Lung (tissue), 12 donors: ENCODE results near the gene ZBTB2. TPM values are rescaled to one million over a fixed set of nuclear protein-coding genes. Genes with fewer than 3 reads are reported as not detected.
"Not testable (repeated sequence)": the region's sequence is repeated elsewhere in the genome, so short reads cannot be mapped to it uniquely, and the experiment has no call there.

Experiments
- ATAC-seq: fragments of 200-7000 bp; cut with Tn5 transposase; one replicate; pipeline ENCODE4 v1.9.1; 2020; ENCODE audit warnings: moderate number of reproducible peaks; ENCODE audit not compliant: insufficient read depth, low FRiP score
- DNase-seq, 3 donors: peaks; one replicate each; pipeline ENCODE4 v3.0.0-alpha.2; 2013 to 2017
- H3K27ac ChIP-seq, 2 donors: one replicate each; pipeline ENCODE4 v1.5.1; 2013; ENCODE audit warnings: mild to moderate bottlenecking in 2 of 2, moderate library complexity in 2 of 2, control low read depth in 1 of 2, inconsistent platforms in 1 of 2, low read depth in 1 of 2, low read length in 1 of 2
- H3K27me3 ChIP-seq, 3 donors: one replicate each; pipeline ENCODE4 v1.5.1; 2013; ENCODE audit warnings: low read length in 2 of 3; ENCODE audit not compliant: control insufficient read depth in 3 of 3, insufficient read depth in 3 of 3
- H3K36me3 ChIP-seq, 4 donors: one replicate each; pipeline ENCODE4 v1.5.1; 2013; ENCODE audit warnings: low read length in 4 of 4, mild to moderate bottlenecking in 1 of 4, moderate library complexity in 1 of 4; ENCODE audit not compliant: control insufficient read depth in 4 of 4, insufficient read depth in 4 of 4
- H3K4me1 ChIP-seq, 5 donors: one replicate each; pipeline ENCODE4 v1.5.1; 2013; ENCODE audit warnings: low read length in 5 of 5, mild to moderate bottlenecking in 2 of 5, moderate library complexity in 1 of 5; ENCODE audit not compliant: control insufficient read depth in 5 of 5, insufficient read depth in 5 of 5
- H3K4me3 ChIP-seq: one replicate; pipeline ENCODE4 v1.5.1; 2013; ENCODE audit warnings: mild to moderate bottlenecking, control low read depth, moderate library complexity
- H3K9ac ChIP-seq, 2 donors: one replicate each; pipeline ENCODE4 v1.5.1; 2013; ENCODE audit warnings: low read length in 2 of 2, control low read depth in 1 of 2; ENCODE audit not compliant: insufficient read depth in 1 of 2
- H3K9me3 ChIP-seq, 4 donors: one replicate each; pipeline ENCODE4 v1.5.1; 2013; ENCODE audit warnings: low read length in 3 of 4, mild to moderate bottlenecking in 1 of 4, moderate library complexity in 1 of 4; ENCODE audit not compliant: control insufficient read depth in 4 of 4, insufficient read depth in 3 of 4
- CTCF ChIP-seq: IDR thresholded peaks from 2 replicates; pipeline ENCODE4 v1.5.1; 2012; ENCODE audit warnings: mild to moderate bottlenecking; ENCODE audit errors: control extremely low read depth, extremely low read depth
- WGBS, 2 donors: extraction: QIAGEN DNeasy Blood & Tissue Kit; methylation state at CpG; one replicate each; pipeline ENCODE4 v1.1.7; 2013; 5-methylcytosine and 5-hydroxymethylcytosine counted together
- polyA plus RNA-seq, 2 donors: library from polyadenylated mRNA; stranded (reverse); fragments of 200-250 nt; gene quantifications; one replicate each; pipeline ENCODE4 v1.2.1, GENCODE V29; 2013
- total RNA-seq, 2 donors: library from RNA; depleted of rRNA in 1 of 2; stranded (reverse); fragments of >200 nt in 1 of 2; gene quantifications; one replicate each; pipeline ENCODE4 v1.2.1, GENCODE V29; 2014 to 2021
- donor health status: control.
- donor health status: control.
- donor health status: Bipolar disorder and iron deficiency.
- donor health status: healthy.
- donor health status: DM: yes; HTN: yes; CAD: no.

Gene ZBTB2
- total and polyA plus RNA-seq, 4 donors: 8.1 to 13.9 (median 9.8) TPM

GRCh38 chr6:151387175-151387970 lies 4.0 kb downstream of the ZBTB2 start:
- Histone ChIP-seq H3K9ac (no peak overlapping the region), H3K27ac (no peak overlapping the region), H3K27me3 (no peaks in the 10 kb centered on the region), H3K9me3 (no peaks in the 10 kb centered on the region), H3K4me1 (peaks cover 3 to 16% (median 4%) of the 10 kb centered on the region in 5 donors), H3K36me3 (peaks cover 0 to 4% (median 0%) of the 10 kb centered on the region in 4 donors), H3K4me3 (no peak overlapping the region)
- TF ChIP-seq CTCF: no peak
- DNase-seq: peak in 1 of 3 donors; percentile 39
- no peak for ATAC-seq
- WGBS, 2 donors: 83 to 92% methylated on average over 11 of the region's 11 CpGs

- no peak for TF ChIP-seq CTCF
- no peak overlapping the region for H3K9ac ChIP-seq
- no peak overlapping the region for H3K27ac ChIP-seq
- H3K4me1 ChIP-seq: peaks cover 0 to 9% (median 5%) of the 10 kb centered on the region in 5 donors
- ATAC-seq (no peak), DNase-seq (no peak)
- H3K9me3 ChIP-seq: no peaks in the 10 kb centered on the region
- WGBS, 2 donors: 27 to 38% methylated on average over 1 of the region's 1 CpG
- no peaks in the 10 kb centered on the region for H3K27me3 ChIP-seq
- peaks cover 0 to 4% (median 0%) of the 10 kb centered on the region in 4 donors for H3K36me3 ChIP-seq
- no peak overlapping the region for H3K4me3 ChIP-seq
These were observed 6.2 kb downstream of the ZBTB2 start for GRCh38 chr6:151385177-151385576.

GRCh38 chr6:151384151-151384550 lies 7.2 kb downstream of the ZBTB2 start:
- no peak for DNase-seq
- no peak for ATAC-seq
- peaks cover 0 to 10% (median 5%) of the 10 kb centered on the region in 5 donors for H3K4me1 ChIP-seq
- H3K4me3 ChIP-seq: no peak overlapping the region
- no peaks in the 10 kb centered on the region for H3K9me3 ChIP-seq
- WGBS, 2 donors: 89 to 97% methylated on average over 5 of the region's 5 CpGs
- H3K27me3 ChIP-seq: no peaks in the 10 kb centered on the region
- no peak for TF ChIP-seq CTCF
- H3K36me3 ChIP-seq: peaks cover 0 to 4% (median 0%) of the 10 kb centered on the region in 4 donors
- no peak overlapping the region for H3K9ac ChIP-seq
- H3K27ac ChIP-seq: no peak overlapping the region

- H3K9ac ChIP-seq, H3K27ac ChIP-seq, ATAC-seq, H3K4me3 ChIP-seq, DNase-seq, H3K9me3 ChIP-seq, H3K4me1 ChIP-seq, H3K27me3 ChIP-seq, H3K36me3 ChIP-seq: not testable (repeated sequence)
- WGBS, 2 donors: 97 to 98% methylated on average over 9 of the region's 9 CpGs
These were observed 8.7 kb downstream of the ZBTB2 start for GRCh38 chr6:151382631-151383030.
